Keratinocyte (primary cell): ENCODE results near the gene EGFR. TPM values are rescaled to one million over a fixed set of nuclear protein-coding genes. Genes with fewer than 3 reads are reported as not detected.

Experiments
- DNase-seq: peaks from one replicate; pipeline ENCODE4 v3.0.0-alpha.2; 2011; ENCODE audit warnings: low read depth, missing footprints, low spot score
- FAIRE-seq: peaks from 2 replicates; lab custom pipeline; 2011; peaks lifted over from hg19 to GRCh38; lab: Jason Lieb, UNC
- H2AFZ ChIP-seq: 2 replicates; pipeline ENCODE4 v1.6.0; 2012; ENCODE audit warnings: low read length, control low read depth, inconsistent platforms; ENCODE audit not compliant: control insufficient read depth
- H3K27ac ChIP-seq: 2 replicates; pipeline ENCODE4 v1.5.1; 2011; ENCODE audit warnings: low read length; ENCODE audit not compliant: control insufficient read depth, insufficient read depth
- H3K27me3 ChIP-seq: 3 replicates; pipeline ENCODE4 v1.6.0; 2011; ENCODE audit warnings: low read length; ENCODE audit not compliant: control insufficient read depth, insufficient read depth; ENCODE audit errors: extremely low read depth
- H3K36me3 ChIP-seq, 2 experiments: 2 replicates in 1 of 2; 3 replicates in 1 of 2; pipeline ENCODE4 v1.5.1; 2011; ENCODE audit warnings: low read length in 2 of 2, mild to moderate bottlenecking in 1 of 2; ENCODE audit not compliant: control insufficient read depth in 2 of 2, insufficient read depth in 2 of 2; ENCODE audit errors: extremely low read depth in 1 of 2
- H3K4me1 ChIP-seq: 3 replicates; pipeline ENCODE4 v1.5.1; 2011; ENCODE audit warnings: low read length; ENCODE audit not compliant: control insufficient read depth, insufficient read depth; ENCODE audit errors: extremely low read depth
- H3K4me2 ChIP-seq: 3 replicates; pipeline ENCODE4 v1.6.0; 2011; ENCODE audit warnings: low read depth, low read length; ENCODE audit not compliant: control insufficient read depth, insufficient read depth; ENCODE audit errors: extremely low read depth
- H3K4me3 ChIP-seq, 3 experiments: fragments of 200-600 bp in 1 of 3; sonication (generic) in 1 of 3; 2 replicates in 2 of 3; 3 replicates in 1 of 3; pipeline ENCODE4 v1.5.1; 2011 to 2016; ENCODE audit warnings: low read length in 3 of 3, mild to moderate bottlenecking in 3 of 3, control low read depth in 2 of 3, inconsistent platforms in 1 of 3, low read depth in 1 of 3, mixed read lengths in 1 of 3, mixed run types in 1 of 3, moderate library complexity in 1 of 3; ENCODE audit not compliant: control insufficient read depth in 2 of 3, insufficient read depth in 2 of 3; ENCODE audit errors: extremely low read depth in 1 of 3
- H3K79me2 ChIP-seq: 2 replicates; pipeline ENCODE4 v1.6.0; 2012; ENCODE audit warnings: low read length; ENCODE audit not compliant: control insufficient read depth, insufficient read depth
- H3K9ac ChIP-seq: 3 replicates; pipeline ENCODE4 v1.6.0; 2011; ENCODE audit warnings: low read length; ENCODE audit not compliant: control insufficient read depth, insufficient read depth; ENCODE audit errors: extremely low read depth
- H3K9me1 ChIP-seq: 3 replicates; pipeline ENCODE4 v1.6.0; 2011; ENCODE audit warnings: low read length; ENCODE audit not compliant: control insufficient read depth, insufficient read depth; ENCODE audit errors: extremely low read depth
- H3K9me3 ChIP-seq: 2 replicates; pipeline ENCODE4 v1.5.1; 2012; ENCODE audit warnings: low read depth, low read length; ENCODE audit not compliant: control insufficient read depth
- H4K20me1 ChIP-seq: 3 replicates; pipeline ENCODE4 v1.6.0; 2011; ENCODE audit warnings: low read length; ENCODE audit not compliant: control insufficient read depth, insufficient read depth; ENCODE audit errors: extremely low read depth
- CTCF ChIP-seq, 3 experiments: IDR thresholded peaks in 1 of 3; conservative IDR thresholded peaks in 1 of 3; optimal IDR thresholded peaks in 1 of 3; 2 replicates in 2 of 3; 3 replicates in 1 of 3; pipeline versions ENCODE3 to v1.5.1; 2011; ENCODE audit warnings: low read length in 3 of 3, mild to moderate bottlenecking in 3 of 3, moderate library complexity in 2 of 3, control low read depth in 1 of 3, inconsistent platforms in 1 of 3; ENCODE audit not compliant: insufficient read depth in 2 of 3; ENCODE audit errors: extremely low read depth in 1 of 3
- EZH2 ChIP-seq: IDR thresholded peaks from one replicate; pipeline ENCODE4 v1.6.1; 2012; ENCODE audit warnings: inconsistent platforms, mild to moderate bottlenecking, low read length, moderate library complexity
- dilution Hi-C: fragments of 300-500 bp; cut with MboI; formaldehyde crosslinking; loops from one replicate; pipeline ENCODE4 v1.7.0; 2020; ENCODE audit warnings: low sequenced_read_pairs; ENCODE audit not compliant: extremely low pct_ligation_motif_present
- polyA plus RNA-seq, 5 experiments: library from polyadenylated mRNA; depleted of rRNA in 3 of 5; stranded (reverse) in 3 of 5; stranded (forward) in 1 of 5; unstranded in 1 of 5; fragments of >200 nt; gene quantifications; 1 replicate in 1 of 5; 2 replicates in 3 of 5; 3 replicates in 1 of 5; pipeline versions ENCODE4 v1.2.1 to v1.2.3, GENCODE V29; 2011 to 2012; ENCODE audit warnings: missing spikeins in 2 of 5, low read depth in 1 of 5, low replicate concordance in 1 of 5

The EGFR gene
- polyA plus RNA-seq, 1 donor (not counting 4 experiments of a cell fraction or from before 2014, with no cell fraction given), result 120 TPM

DNA sequence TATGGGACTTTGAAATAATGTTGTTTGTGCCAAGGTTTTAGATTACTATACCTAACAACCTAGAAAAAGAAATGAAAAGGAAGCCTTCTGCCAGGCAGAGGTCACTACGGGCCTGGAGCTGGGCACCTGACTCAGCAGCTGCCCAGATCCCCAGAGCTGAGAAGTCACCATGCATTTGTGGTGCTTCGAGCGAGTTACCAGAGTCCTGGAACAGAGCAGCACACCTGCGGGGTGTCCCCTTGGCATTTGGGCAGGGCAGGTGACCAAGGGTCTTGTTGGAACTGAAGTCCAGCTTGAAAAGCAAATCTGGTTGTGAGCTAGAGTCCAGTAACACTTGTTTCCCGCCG is 25.5 kb downstream of the EGFR start:
- peaks cover 99% of the 10 kb centered on the region for H3K79me2 ChIP-seq
- H4K20me1 ChIP-seq, result peaks cover 32% of the 10 kb centered on the region
- FAIRE-seq (peak; percentile 17), DNase-seq (no peak)
- peak overlapping the region; percentile 3 for H3K9ac ChIP-seq
- dilution Hi-C loops, result no loop called here
- H2AFZ ChIP-seq, result no peak overlapping the region
- H3K4me2 ChIP-seq, result peak overlapping the region; percentile 58
- H3K36me3 ChIP-seq, result peaks cover 12 to 46% of the 10 kb centered on the region in 2 experiments
- TF ChIP-seq CTCF (optimal IDR thresholded peaks at IDR 0.05 in 1 of 3, IDR thresholded peaks at IDR 0.05 in 1 of 3, conservative IDR thresholded peaks at IDR 0.05 in 1 of 3; ENCODE audit: extremely low read depth in 1 of 3, insufficient read depth in 2 of 3, low read length in 3 of 3) (no peak), EZH2 (no peak)
- peaks cover 62% of the 10 kb centered on the region for H3K4me1 ChIP-seq
- peak overlapping the region; percentile 23 for H3K27ac ChIP-seq
- no peak overlapping the region for H3K4me3 ChIP-seq
- H3K9me3 ChIP-seq, result no peaks in the 10 kb centered on the region
- no peaks in the 10 kb centered on the region for H3K27me3 ChIP-seq
- H3K9me1 ChIP-seq, result peaks cover 4% of the 10 kb centered on the region

DNA sequence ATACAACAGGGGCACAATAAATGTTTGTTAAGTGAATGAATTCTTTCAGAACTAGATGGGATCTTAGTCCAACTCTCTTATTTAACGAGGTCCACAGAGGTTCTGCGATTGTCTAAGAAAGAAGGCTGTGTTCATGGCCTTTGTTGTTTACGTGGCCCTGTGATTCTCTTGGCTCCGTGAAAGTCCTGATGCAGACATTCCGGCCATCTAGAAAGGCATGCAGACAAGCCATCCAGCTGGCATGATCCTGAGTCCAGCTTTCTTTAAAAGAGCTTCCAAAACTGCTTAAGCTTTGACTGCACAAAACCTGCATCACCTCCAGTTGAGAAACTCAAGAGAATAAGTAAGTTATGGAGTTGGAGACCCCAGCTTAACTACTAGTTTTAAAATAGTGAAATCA is 26.0 kb downstream of the EGFR start:
- Histone ChIP-seq H3K4me3 (no peak overlapping the region), H3K9me1 (peaks cover 5% of the 10 kb centered on the region), H3K79me2 (peaks cover 99% of the 10 kb centered on the region), H3K27ac (peak overlapping the region; percentile 46), H3K4me2 (no peak overlapping the region), H2AFZ (no peak overlapping the region), H3K9me3 (no peaks in the 10 kb centered on the region), H3K27me3 (no peaks in the 10 kb centered on the region), H3K4me1 (peaks cover 63% of the 10 kb centered on the region), H3K36me3 (peaks cover 11 to 44% of the 10 kb centered on the region in 2 experiments), H4K20me1 (peaks cover 30% of the 10 kb centered on the region), H3K9ac (peak overlapping the region; percentile 3)
- dilution Hi-C loops, result no loop called here
- no peak for TF ChIP-seq EZH2
- no peak for TF ChIP-seq CTCF (optimal IDR thresholded peaks at IDR 0.05 in 1 of 3, IDR thresholded peaks at IDR 0.05 in 1 of 3, conservative IDR thresholded peaks at IDR 0.05 in 1 of 3; ENCODE audit: extremely low read depth in 1 of 3, insufficient read depth in 2 of 3, low read length in 3 of 3)
- DNase-seq, result no peak
- no peak for FAIRE-seq
